ENCODE measurements around the gene PLEKHA7.
A peak's percentile ranks its signal among the peaks of the same experiment; 100 is the strongest.

PLEKHA7 gene

GRCh38 chr11:16743478-16743877, 270.7 kb downstream of the PLEKHA7 start:
- TF ChIP-seq POLR2AphosphoS5 (IDR thresholded peaks at IDR 0.05; ENCODE audit: low read depth, low read length), result no peak
- TF ChIP-seq TAF1 (IDR thresholded peaks at IDR 0.05; ENCODE audit: borderline replicate concordance, low read depth, low read length), result no peak
- no peak for TF ChIP-seq POLR2A (IDR thresholded peaks at IDR 0.05; ENCODE audit: low read depth, low read length)
- FAIRE-seq, result no peak

GRCh38 chr11:16741473-16741872, 272.7 kb downstream of the PLEKHA7 start:
- TF ChIP-seq POLR2A (IDR thresholded peaks at IDR 0.05; ENCODE audit: low read depth, low read length) (no peak), TAF1 (IDR thresholded peaks at IDR 0.05; ENCODE audit: borderline replicate concordance, low read depth, low read length) (no peak), POLR2AphosphoS5 (IDR thresholded peaks at IDR 0.05; ENCODE audit: low read depth, low read length) (no peak)
- FAIRE-seq, result no peak
- no peak for DNase-seq (ENCODE audit: insufficient read length)

More at GRCh38 chr11:16743478-16743877, 270.7 kb downstream of the PLEKHA7 start:
- DNase-seq (ENCODE audit: insufficient read length), result no peak

GRCh38 chr11:16738947-16739815, 275.0 kb downstream of the PLEKHA7 start:
- FAIRE-seq (no peak), DNase-seq (ENCODE audit: insufficient read length) (no peak)

GRCh38 chr11:16738193-16738946, 275.8 kb downstream of the PLEKHA7 start, which contains the start of gene C11orf58:
TSS of gene C11orf58 (plus strand) at chr11:16738647. CDS start at chr11:16738779, 132 bp downstream.
- peak; percentile 85 for TF ChIP-seq TAF1 (IDR thresholded peaks at IDR 0.05; ENCODE audit: borderline replicate concordance, low read depth, low read length)
- TF ChIP-seq POLR2A (IDR thresholded peaks at IDR 0.05; ENCODE audit: low read depth, low read length), result peak; percentile 97
- peak; percentile 91 for TF ChIP-seq POLR2AphosphoS5 (IDR thresholded peaks at IDR 0.05; ENCODE audit: low read depth, low read length)
- DNase-seq (ENCODE audit: insufficient read length), result peak; percentile 62
- peak; percentile 98 for FAIRE-seq

More at GRCh38 chr11:16738947-16739815, 275.0 kb downstream of the PLEKHA7 start:
- no peak for TF ChIP-seq POLR2AphosphoS5 (IDR thresholded peaks at IDR 0.05; ENCODE audit: low read depth, low read length)
- TF ChIP-seq POLR2A (IDR thresholded peaks at IDR 0.05; ENCODE audit: low read depth, low read length), result no peak
- TF ChIP-seq TAF1 (IDR thresholded peaks at IDR 0.05; ENCODE audit: borderline replicate concordance, low read depth, low read length), result no peak

- no peak for FAIRE-seq
- no peak for DNase-seq (ENCODE audit: insufficient read length)
- no peak for TF ChIP-seq POLR2A (IDR thresholded peaks at IDR 0.05; ENCODE audit: low read depth, low read length)
- TF ChIP-seq TAF1 (IDR thresholded peaks at IDR 0.05; ENCODE audit: borderline replicate concordance, low read depth, low read length), result no peak
- TF ChIP-seq POLR2AphosphoS5 (IDR thresholded peaks at IDR 0.05; ENCODE audit: low read depth, low read length), result no peak
Observed at GRCh38 chr11:16737818-16738192, 276.4 kb downstream of the PLEKHA7 start.

All from GM12892 (cell line).